ENCODE results near the gene OTOP2. TPM values are rescaled to one million over a fixed set of nuclear protein-coding genes. Genes with fewer than 3 reads are reported as not detected.

The OTOP2 gene
- total RNA-seq, 4 donors from 2014 or later = not detected

- no peak for DNase-seq (ENCODE audit: extremely low spot score)
- Histone ChIP-seq H3K36me3 (no peaks in the 10 kb centered on the region), H3K9me3 (no peaks in the 10 kb centered on the region), H3K27ac (replicated peaks in 1 of 4) (no peak overlapping the region), H3K27me3 (peaks cover 7 to 93% (median 37%) of the 10 kb centered on the region in 4 donors), H3K4me3 (no peak overlapping the region), H3K4me1 (peaks cover 21 to 38% (median 27%) of the 10 kb centered on the region in 4 donors)
- no peak for TF ChIP-seq POLR2AphosphoS5 (IDR thresholded peaks at IDR 0.05)
- TF ChIP-seq CTCF (IDR thresholded peaks at IDR 0.05) = no peak
- no peak for TF ChIP-seq POLR2A (IDR thresholded peaks at IDR 0.05; ENCODE audit: low read depth)
- no peak for TF ChIP-seq EP300 (IDR thresholded peaks at IDR 0.05)
- WGBS = 60% methylated on average over 6 of the region's 6 CpGs
- intact Hi-C loops (cut with DNase I) = loop anchor here (5.0 kb wide), 1 partner anchor 35 kb away; no protein-coding TSS in a partner anchor
Measured at GRCh38 chr17:74922172-74922571, 1.9 kb upstream of the OTOP2 start.

- no peaks in the 10 kb centered on the region for H3K9me3 ChIP-seq
- intact Hi-C loops (cut with DNase I) = loop anchor here (5.0 kb wide), 1 partner anchor 34 kb away; no protein-coding TSS in a partner anchor
- DNase-seq (ENCODE audit: extremely low spot score) = no peak
- peak within 1 kb of the TSS; percentile 38 to 53 (median 42) for H3K4me3 ChIP-seq
- TF ChIP-seq POLR2A (IDR thresholded peaks at IDR 0.05; ENCODE audit: low read depth) (no peak), POLR2AphosphoS5 (IDR thresholded peaks at IDR 0.05) (no peak)
- peaks cover 21 to 38% (median 27%) of the 10 kb centered on the region in 4 donors for H3K4me1 ChIP-seq
- WGBS = 12% methylated on average over 21 of the region's 57 CpGs
- H3K36me3 ChIP-seq = no peaks in the 10 kb centered on the region
- peaks cover 7 to 93% (median 38%) of the 10 kb centered on the region in 4 donors for H3K27me3 ChIP-seq
- no peak within 1 kb of the TSS for H3K27ac ChIP-seq (replicated peaks in 1 of 4)
Measured at GRCh38 chr17:74922694-74923537, 1.2 kb upstream of the OTOP2 start, which contains the start of gene USH1G. TSS of gene USH1G (minus strand) at chr17:74923255. CDS start at chr17:74923073, 182 bp downstream.

- 0% methylated on average over 13 of the region's 59 CpGs for WGBS
- H3K27me3 ChIP-seq = peaks cover 7 to 96% (median 38%) of the 10 kb centered on the region in 4 donors
- no peak overlapping the region for H3K27ac ChIP-seq (replicated peaks in 1 of 4)
- peaks cover 21 to 38% (median 27%) of the 10 kb centered on the region in 4 donors for H3K4me1 ChIP-seq
- TF ChIP-seq EP300 (IDR thresholded peaks at IDR 0.05) (no peak), CTCF (IDR thresholded peaks at IDR 0.05) (peak; percentile 49 to 87 (median 69))
- no peaks in the 10 kb centered on the region for H3K9me3 ChIP-seq
- H3K4me3 ChIP-seq = peak overlapping the region; percentile 38 to 53 (median 42)
- DNase-seq (ENCODE audit: extremely low spot score) = no peak
- no peaks in the 10 kb centered on the region for H3K36me3 ChIP-seq
- intact Hi-C loops (cut with DNase I) = loop anchor here (5.0 kb wide), 1 partner anchor 34 kb away; no protein-coding TSS in a partner anchor
Measured at GRCh38 chr17:74923538-74924249, 379 bp upstream of the OTOP2 start.

- H3K27ac ChIP-seq (replicated peaks in 1 of 4) = no peak overlapping the region
- H3K4me3 ChIP-seq = no peak overlapping the region
- peaks cover 21 to 38% (median 25%) of the 10 kb centered on the region in 4 donors for H3K4me1 ChIP-seq
- H3K9me3 ChIP-seq = no peaks in the 10 kb centered on the region
- no peak for DNase-seq (ENCODE audit: extremely low spot score)
- intact Hi-C loops (cut with DNase I) = no loop called here
- TF ChIP-seq POLR2A (IDR thresholded peaks at IDR 0.05; ENCODE audit: low read depth) = no peak
- no peak for TF ChIP-seq POLR2AphosphoS5 (IDR thresholded peaks at IDR 0.05)
- TF ChIP-seq EP300 (IDR thresholded peaks at IDR 0.05) = no peak
- TF ChIP-seq CTCF (IDR thresholded peaks at IDR 0.05) = no peak
- peaks cover 7 to 100% (median 38%) of the 10 kb centered on the region in 4 donors for H3K27me3 ChIP-seq
- no peaks in the 10 kb centered on the region for H3K36me3 ChIP-seq
- 70% methylated on average over 3 of the region's 3 CpGs for WGBS
Measured at GRCh38 chr17:74925242-74925641, 1.2 kb downstream of the OTOP2 start.

GRCh38 chr17:74928786-74929185 is 4.7 kb downstream of the OTOP2 start:
- intact Hi-C loops (cut with DNase I) = no loop called here
- Histone ChIP-seq H3K4me3 (no peak overlapping the region), H3K36me3 (no peaks in the 10 kb centered on the region), H3K4me1 (peaks cover 10 to 12% (median 11%) of the 10 kb centered on the region in 4 donors), H3K27ac (replicated peaks in 1 of 4) (no peak overlapping the region), H3K9me3 (no peaks in the 10 kb centered on the region), H3K27me3 (peaks cover under 1 to 95% (median 16%) of the 10 kb centered on the region in 4 donors)
- WGBS = 72% methylated on average over 4 of the region's 6 CpGs
- TF ChIP-seq EP300 (IDR thresholded peaks at IDR 0.05) (no peak), POLR2A (IDR thresholded peaks at IDR 0.05; ENCODE audit: low read depth) (no peak), CTCF (IDR thresholded peaks at IDR 0.05) (no peak), POLR2AphosphoS5 (IDR thresholded peaks at IDR 0.05) (no peak)
- DNase-seq (ENCODE audit: extremely low spot score) = no peak

All from esophagus muscularis mucosa (tissue), 4 donors.